NOMO-1 (cell line): Measurements from ENCODE around the gene PLIN4.
A peak's percentile ranks its signal among the peaks of the same experiment; 100 is the strongest.
"Not testable (repeated sequence)": the region's sequence is repeated elsewhere in the genome, so short reads cannot be mapped to it uniquely, and the experiment has no call there.

Experiments
- DNase-seq, 2 experiments: peaks; one replicate each; lab custom pipeline; 2025; ENCODE audit not compliant: unreplicated experiment in 2 of 2; lab: John Stamatoyannopoulos, UW

PLIN4 gene

GRCh38 chr19:4529924-4530522 is 11.7 kb upstream of the PLIN4 start:
- no peak for DNase-seq

- DNase-seq, result no peak
These were observed 10.6 kb upstream of the PLIN4 start for GRCh38 chr19:4528843-4529242.

- DNase-seq, result not testable (repeated sequence)
These were observed 9.1 kb upstream of the PLIN4 start for GRCh38 chr19:4527377-4527776.

- DNase-seq, result no peak
These were observed 7.3 kb upstream of the PLIN4 start for GRCh38 chr19:4525563-4526002.

GRCh38 chr19:4524808-4525562 is 6.7 kb upstream of the PLIN4 start:
- DNase-seq, result peak; percentile 22 to 37

GRCh38 chr19:4523306-4524110 is 5.2 kb upstream of the PLIN4 start:
- DNase-seq, result peak; percentile 2 to 58

GRCh38 chr19:4522291-4523002 is 4.2 kb upstream of the PLIN4 start:
- no peak for DNase-seq

- DNase-seq, result no peak
These were observed 3.6 kb upstream of the PLIN4 start for GRCh38 chr19:4521888-4522242.

- DNase-seq, result no peak
These were observed 3.0 kb upstream of the PLIN4 start for GRCh38 chr19:4521170-4521887.

- DNase-seq, result no peak
These were observed 1.4 kb upstream of the PLIN4 start for GRCh38 chr19:4519521-4520277.

- DNase-seq, result no peak
These were observed 848 bp upstream of the PLIN4 start for GRCh38 chr19:4519172-4519496.

- no peak for DNase-seq
These were observed 732 bp downstream of the PLIN4 start for GRCh38 chr19:4517451-4518057.

GRCh38 chr19:4516939-4517300 is 1.4 kb downstream of the PLIN4 start:
- no peak for DNase-seq

GRCh38 chr19:4516199-4516938 is 1.9 kb downstream of the PLIN4 start:
- DNase-seq, result no peak

- no peak for DNase-seq
These were observed 2.6 kb downstream of the PLIN4 start for GRCh38 chr19:4515732-4516131.

GRCh38 chr19:4513248-4513647 is 5.0 kb downstream of the PLIN4 start:
- DNase-seq, result no peak

- DNase-seq, result no peak
These were observed 6.2 kb downstream of the PLIN4 start for GRCh38 chr19:4512070-4512469.

GRCh38 chr19:4511300-4512054 is 6.8 kb downstream of the PLIN4 start:
- DNase-seq, result no peak
